ENCODE results near the gene SLC25A28.
A peak's percentile ranks its signal among the peaks of the same experiment; 100 is the strongest.
"Not testable (repeated sequence)": the region's sequence is repeated elsewhere in the genome, so short reads cannot be mapped to it uniquely, and the experiment has no call there.

The SLC25A28 gene

GRCh38 chr10:99648717-99649116 is 28.5 kb upstream of the SLC25A28 start:
- intact Hi-C loops (cut with micrococcal nuclease), result no loop called here
- H3K36me3 Mint-ChIP-seq (ENCODE audit: low read depth), result no peaks in the 10 kb centered on the region
- H3K9me3 Mint-ChIP-seq, result peaks cover 19% of the 10 kb centered on the region
- no peak overlapping the region for H3K4me3 Mint-ChIP-seq
- H3K4me1 Mint-ChIP-seq (ENCODE audit: low read depth), result peaks cover 14% of the 10 kb centered on the region
- no peaks in the 10 kb centered on the region for H3K27me3 Mint-ChIP-seq
- H3K27ac Mint-ChIP-seq, result no peak overlapping the region

GRCh38 chr10:99647601-99648151 is 27.4 kb upstream of the SLC25A28 start:
- no peak overlapping the region for H3K27ac Mint-ChIP-seq
- no peaks in the 10 kb centered on the region for H3K36me3 Mint-ChIP-seq (ENCODE audit: low read depth)
- no peak overlapping the region for H3K4me3 Mint-ChIP-seq
- no peaks in the 10 kb centered on the region for H3K27me3 Mint-ChIP-seq
- intact Hi-C loops (cut with micrococcal nuclease), result no loop called here
- peaks cover 14% of the 10 kb centered on the region for H3K4me1 Mint-ChIP-seq (ENCODE audit: low read depth)
- peaks cover 19% of the 10 kb centered on the region for H3K9me3 Mint-ChIP-seq

- no peak overlapping the region for H3K4me3 Mint-ChIP-seq
- intact Hi-C loops (cut with micrococcal nuclease), result loop anchor here (5.0 kb wide), 1 partner anchor 63 kb away; no protein-coding TSS in a partner anchor
- no peak overlapping the region for H3K27ac Mint-ChIP-seq
- no peaks in the 10 kb centered on the region for H3K27me3 Mint-ChIP-seq
- H3K9me3 Mint-ChIP-seq, result no peaks in the 10 kb centered on the region
- no peaks in the 10 kb centered on the region for H3K4me1 Mint-ChIP-seq (ENCODE audit: low read depth)
- no peaks in the 10 kb centered on the region for H3K36me3 Mint-ChIP-seq (ENCODE audit: low read depth)
Observed at GRCh38 chr10:99633832-99634231, 13.6 kb upstream of the SLC25A28 start.

GRCh38 chr10:99631496-99631895 is 11.3 kb upstream of the SLC25A28 start:
- intact Hi-C loops (cut with micrococcal nuclease), result loop anchor here (5.0 kb wide), 1 partner anchor 66 kb away; no protein-coding TSS in a partner anchor
- Mint-ChIP-seq H3K4me1 (ENCODE audit: low read depth) (no peaks in the 10 kb centered on the region), H3K36me3 (ENCODE audit: low read depth) (no peaks in the 10 kb centered on the region), H3K4me3 (no peak overlapping the region), H3K27me3 (no peaks in the 10 kb centered on the region), H3K9me3 (no peaks in the 10 kb centered on the region), H3K27ac (no peak overlapping the region)

GRCh38 chr10:99630991-99631390 is 10.8 kb upstream of the SLC25A28 start:
- Mint-ChIP-seq H3K36me3 (ENCODE audit: low read depth) (no peaks in the 10 kb centered on the region), H3K9me3 (no peaks in the 10 kb centered on the region), H3K27me3 (no peaks in the 10 kb centered on the region), H3K27ac (no peak overlapping the region), H3K4me1 (ENCODE audit: low read depth) (no peaks in the 10 kb centered on the region), H3K4me3 (no peak overlapping the region)
- intact Hi-C loops (cut with micrococcal nuclease), result loop anchor here (1.0 to 5.0 kb wide), 2 partner anchors 66 to 80 kb away; no protein-coding TSS in a partner anchor

GRCh38 chr10:99630433-99630832 is 10.2 kb upstream of the SLC25A28 start:
- intact Hi-C loops (cut with micrococcal nuclease), result loop anchor here (1.0 to 5.0 kb wide), 2 partner anchors 67 to 81 kb away; no protein-coding TSS in a partner anchor
- no peaks in the 10 kb centered on the region for H3K4me1 Mint-ChIP-seq (ENCODE audit: low read depth)
- H3K9me3 Mint-ChIP-seq, result no peaks in the 10 kb centered on the region
- no peak overlapping the region for H3K27ac Mint-ChIP-seq
- H3K4me3 Mint-ChIP-seq, result no peak overlapping the region
- H3K36me3 Mint-ChIP-seq (ENCODE audit: low read depth), result no peaks in the 10 kb centered on the region
- H3K27me3 Mint-ChIP-seq, result no peaks in the 10 kb centered on the region

- no peaks in the 10 kb centered on the region for H3K27me3 Mint-ChIP-seq
- intact Hi-C loops (cut with micrococcal nuclease), result no loop called here
- no peaks in the 10 kb centered on the region for H3K9me3 Mint-ChIP-seq
- H3K4me3 Mint-ChIP-seq, result no peak overlapping the region
- no peaks in the 10 kb centered on the region for H3K4me1 Mint-ChIP-seq (ENCODE audit: low read depth)
- H3K27ac Mint-ChIP-seq, result no peak overlapping the region
- H3K36me3 Mint-ChIP-seq (ENCODE audit: low read depth), result no peaks in the 10 kb centered on the region
Observed at GRCh38 chr10:99629625-99629978, 9.4 kb upstream of the SLC25A28 start.

GRCh38 chr10:99628923-99629624 is 8.8 kb upstream of the SLC25A28 start:
- H3K27ac Mint-ChIP-seq, result no peak overlapping the region
- H3K4me3 Mint-ChIP-seq, result no peak overlapping the region
- H3K4me1 Mint-ChIP-seq (ENCODE audit: low read depth), result peaks cover 3% of the 10 kb centered on the region
- no peaks in the 10 kb centered on the region for H3K9me3 Mint-ChIP-seq
- intact Hi-C loops (cut with micrococcal nuclease), result no loop called here
- no peaks in the 10 kb centered on the region for H3K36me3 Mint-ChIP-seq (ENCODE audit: low read depth)
- no peaks in the 10 kb centered on the region for H3K27me3 Mint-ChIP-seq

- intact Hi-C loops (cut with micrococcal nuclease); H3K36me3 Mint-ChIP-seq (ENCODE audit: low read depth); H3K4me3 Mint-ChIP-seq; H3K9me3 Mint-ChIP-seq; H3K27me3 Mint-ChIP-seq; H3K27ac Mint-ChIP-seq: not testable (repeated sequence)
- peaks cover 28% of the 10 kb centered on the region for H3K4me1 Mint-ChIP-seq (ENCODE audit: low read depth)
Observed at GRCh38 chr10:99625124-99625523, 4.9 kb upstream of the SLC25A28 start.

GRCh38 chr10:99623919-99624318 is 3.7 kb upstream of the SLC25A28 start:
- H3K4me1 Mint-ChIP-seq (ENCODE audit: low read depth), result peaks cover 33% of the 10 kb centered on the region
- H3K4me3 Mint-ChIP-seq, result no peak overlapping the region

GRCh38 chr10:99621454-99622251 is 1.4 kb upstream of the SLC25A28 start:
- intact Hi-C loops (cut with micrococcal nuclease), result loop anchor here (1.0 kb wide), 1 partner anchor 38 kb away; the partner anchor contains the start of gene ENTPD7
- Mint-ChIP-seq H3K36me3 (ENCODE audit: low read depth) (peaks cover 7% of the 10 kb centered on the region), H3K9me3 (no peaks in the 10 kb centered on the region), H3K27ac (peak overlapping the region; percentile 96), H3K4me1 (ENCODE audit: low read depth) (peaks cover 50% of the 10 kb centered on the region), H3K27me3 (no peaks in the 10 kb centered on the region), H3K4me3 (peak overlapping the region; percentile 84)

More at GRCh38 chr10:99623919-99624318, 3.7 kb upstream of the SLC25A28 start:
- H3K27ac Mint-ChIP-seq, result no peak overlapping the region
- peaks cover 7% of the 10 kb centered on the region for H3K36me3 Mint-ChIP-seq (ENCODE audit: low read depth)
- no peaks in the 10 kb centered on the region for H3K9me3 Mint-ChIP-seq
- intact Hi-C loops (cut with micrococcal nuclease), result no loop called here
- H3K27me3 Mint-ChIP-seq, result no peaks in the 10 kb centered on the region

GRCh38 chr10:99620711-99621453 is 643 bp upstream of the SLC25A28 start:
- H3K4me3 Mint-ChIP-seq, result peak overlapping the region; percentile 84
- H3K4me1 Mint-ChIP-seq (ENCODE audit: low read depth), result peaks cover 50% of the 10 kb centered on the region
- peak overlapping the region; percentile 96 for H3K27ac Mint-ChIP-seq
- no peaks in the 10 kb centered on the region for H3K27me3 Mint-ChIP-seq
- intact Hi-C loops (cut with micrococcal nuclease), result loop anchor here (1.0 kb wide), 1 partner anchor 38 kb away; the partner anchor contains the start of gene ENTPD7
- peaks cover 7% of the 10 kb centered on the region for H3K36me3 Mint-ChIP-seq (ENCODE audit: low read depth)
- H3K9me3 Mint-ChIP-seq, result no peaks in the 10 kb centered on the region

GRCh38 chr10:99619090-99619800 is 994 bp downstream of the SLC25A28 start:
- no peaks in the 10 kb centered on the region for H3K27me3 Mint-ChIP-seq
- peaks cover 18% of the 10 kb centered on the region for H3K36me3 Mint-ChIP-seq (ENCODE audit: low read depth)

More at GRCh38 chr10:99619090-99619800, 994 bp downstream of the SLC25A28 start:
- H3K9me3 Mint-ChIP-seq, result no peaks in the 10 kb centered on the region
- peaks cover 55% of the 10 kb centered on the region for H3K4me1 Mint-ChIP-seq (ENCODE audit: low read depth)
- H3K27ac Mint-ChIP-seq, result peak overlapping the region; percentile 96
- H3K4me3 Mint-ChIP-seq, result peak overlapping the region; percentile 84
- intact Hi-C loops (cut with micrococcal nuclease), result no loop called here

Measured in dendritic cell treated with granulocyte-macrophage colony-stimulating factor and Interleukin-4, amounts not matched to agents 40 ng/mL and 50 ng/mL, for 4 days (primary cell).